Neuronal stem cell (in vitro differentiated cells): ENCODE data around the gene ATCAY.

Source experiments
- DNase-seq: peaks from one replicate; pipeline ENCODE4 v3.0.0-alpha.2; 2013; ENCODE audit warnings: low spot score
- H2AFZ ChIP-seq: one replicate; pipeline ENCODE4 v1.6.1; 2013; ENCODE audit warnings: mild to moderate bottlenecking, low read length, inconsistent platforms
- H2AK5ac ChIP-seq: 2 replicates; pipeline ENCODE4 v1.6.1; 2013; ENCODE audit warnings: low read depth, mild to moderate bottlenecking, inconsistent platforms, low read length, moderate library complexity, mixed read lengths
- H2BK120ac ChIP-seq: 2 replicates; pipeline ENCODE4 v1.6.1; 2013; ENCODE audit warnings: low read depth, mild to moderate bottlenecking, inconsistent platforms, low read length, moderate library complexity, mixed read lengths
- H2BK12ac ChIP-seq: one replicate; pipeline ENCODE4 v1.6.1; 2013; ENCODE audit warnings: low read length, inconsistent platforms
- H2BK15ac ChIP-seq: 2 replicates; pipeline ENCODE4 v1.6.1; 2013; ENCODE audit warnings: mild to moderate bottlenecking, low read length, inconsistent platforms, mixed read lengths
- H2BK5ac ChIP-seq: one replicate; pipeline ENCODE4 v1.6.1; 2013; ENCODE audit warnings: inconsistent platforms, mild to moderate bottlenecking, low read length, moderate library complexity
- H3K14ac ChIP-seq: one replicate; pipeline ENCODE4 v1.6.1; 2013; ENCODE audit warnings: low read length, inconsistent platforms
- H3K18ac ChIP-seq: 2 replicates; pipeline ENCODE4 v1.6.1; 2013; ENCODE audit warnings: low read length, inconsistent platforms
- H3K23ac ChIP-seq: 2 replicates; pipeline ENCODE4 v1.6.1; 2013; ENCODE audit warnings: low read depth, mild to moderate bottlenecking, mixed read lengths, low read length, inconsistent platforms; ENCODE audit not compliant: poor library complexity
- H3K27ac ChIP-seq: replicated peaks from 3 replicates; pipeline ENCODE4 v1.5.1; 2013; ENCODE audit warnings: low read length, inconsistent platforms
- H3K27me3 ChIP-seq, 3 experiments: 2 replicates each; pipeline ENCODE4 v1.6.1; 2013; ENCODE audit warnings: low read length in 3 of 3, mild to moderate bottlenecking in 2 of 3, inconsistent platforms in 1 of 3, low read depth in 1 of 3, mixed read lengths in 1 of 3, moderate library complexity in 1 of 3; ENCODE audit not compliant: control insufficient read depth in 3 of 3, insufficient read depth in 3 of 3
- H3K36me3 ChIP-seq, 2 donors: replicated peaks in 1 of 2; 2 replicates each; pipeline ENCODE4 v1.6.1; 2013; ENCODE audit warnings: low read length in 2 of 2; ENCODE audit not compliant: control insufficient read depth in 2 of 2, insufficient read depth in 2 of 2
- H3K4ac ChIP-seq: 2 replicates; pipeline ENCODE4 v1.6.1; 2013; ENCODE audit warnings: inconsistent platforms, mild to moderate bottlenecking, low read length, moderate library complexity
- H3K4me1 ChIP-seq, 2 donors: 1 replicate in 1 of 2; 2 replicates in 1 of 2; pipeline ENCODE4 v1.6.1; 2013; ENCODE audit warnings: low read length in 2 of 2, low read depth in 1 of 2; ENCODE audit not compliant: control insufficient read depth in 2 of 2, insufficient read depth in 1 of 2
- H3K4me2 ChIP-seq: one replicate; pipeline ENCODE4 v1.6.1; 2013; ENCODE audit warnings: mild to moderate bottlenecking, low read length, inconsistent platforms; ENCODE audit not compliant: insufficient read depth, poor library complexity, severe bottlenecking
- H3K4me3 ChIP-seq, 2 donors: 2 replicates each; pipeline ENCODE4 v1.5.1; 2013; ENCODE audit warnings: low read length in 2 of 2, mild to moderate bottlenecking in 2 of 2, inconsistent platforms in 1 of 2, moderate library complexity in 1 of 2
- H3K79me1 ChIP-seq: one replicate; pipeline ENCODE4 v1.6.1; 2013; ENCODE audit warnings: low read depth, mild to moderate bottlenecking, inconsistent platforms, low read length, moderate library complexity
- H3K9ac ChIP-seq: one replicate; pipeline ENCODE4 v1.6.1; 2013; ENCODE audit warnings: mild to moderate bottlenecking, low read depth, low read length, inconsistent platforms; ENCODE audit not compliant: poor library complexity
- H3K9me3 ChIP-seq, 2 donors: replicated peaks in 1 of 2; 2 replicates each; pipeline versions ENCODE3 to v1.6.1; 2013; ENCODE audit warnings: low read length in 2 of 2, mild to moderate bottlenecking in 2 of 2, inconsistent platforms in 1 of 2, low read depth in 1 of 2, mixed read lengths in 1 of 2, moderate library complexity in 1 of 2; ENCODE audit not compliant: control insufficient read depth in 2 of 2, insufficient read depth in 1 of 2
- H4K8ac ChIP-seq: one replicate; pipeline ENCODE4 v1.6.1; 2013; ENCODE audit warnings: low read depth, mild to moderate bottlenecking, inconsistent platforms, low read length, moderate library complexity
- H4K91ac ChIP-seq: one replicate; pipeline ENCODE4 v1.6.1; 2013; ENCODE audit warnings: low read length, low read depth, mild to moderate bottlenecking, inconsistent platforms; ENCODE audit not compliant: poor library complexity
- WGBS, 2 donors: extraction: QIAGEN DNeasy Blood & Tissue Kit; methylation state at CpG; one replicate each; pipeline ENCODE4 v1.1.7; 2013; ENCODE audit warnings: missing lambda C conversion rate in 2 of 2, mixed read lengths in 1 of 2; ENCODE audit not compliant: insufficient read length in 2 of 2, insufficient replicate concordance in 1 of 2; ENCODE audit errors: extremely low coverage in 2 of 2; 5-methylcytosine and 5-hydroxymethylcytosine counted together

The ATCAY gene

GRCh38 chr19:3916033-3916432 is 35.5 kb downstream of the ATCAY start:
- Histone ChIP-seq H3K4me2 (no peak overlapping the region), H3K4me1 (no peaks in the 10 kb centered on the region), H4K91ac (no peak overlapping the region), H3K23ac (no peak overlapping the region), H3K18ac (no peak overlapping the region), H4K8ac (no peak overlapping the region), H3K14ac (no peak overlapping the region), H2BK15ac (no peak overlapping the region), H2BK12ac (no peak overlapping the region), H3K27ac (no peak overlapping the region), H3K4me3 (no peak overlapping the region), H2BK5ac (no peak overlapping the region), H2BK120ac (no peak overlapping the region), H2AK5ac (no peak overlapping the region), H2AFZ (no peak overlapping the region), H3K9me3 (peaks cover 8 to 9% of the 10 kb centered on the region in 2 donors), H3K36me3 (peaks cover 18 to 20% of the 10 kb centered on the region in 2 donors), H3K27me3 (no peaks in the 10 kb centered on the region), H3K4ac (no peak overlapping the region), H3K9ac (no peak overlapping the region), H3K79me1 (no peaks in the 10 kb centered on the region)
- no peak for DNase-seq
- WGBS, 2 donors, result no CpG with 5 or more reads among the region's 5 CpGs

DNA sequence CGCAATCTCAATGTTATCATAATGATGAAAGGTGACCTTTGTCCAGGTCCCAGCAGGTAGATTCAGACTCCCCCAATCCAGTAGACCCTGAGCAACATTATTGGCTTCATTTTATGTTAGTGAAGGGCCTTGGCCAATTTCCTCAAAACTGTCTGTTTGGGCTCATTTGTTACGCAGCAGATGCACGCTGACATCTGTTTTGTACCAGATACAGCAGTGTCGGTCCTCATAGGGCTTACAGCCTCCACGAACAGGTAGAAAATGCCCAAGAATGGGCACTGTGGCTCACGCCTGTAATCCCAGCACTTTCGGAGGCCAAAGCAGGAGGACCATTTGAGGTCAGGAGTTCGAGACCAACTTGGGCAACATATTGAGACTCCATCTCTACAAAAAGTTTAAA is 39.3 kb downstream of the ATCAY start:
- WGBS, 2 donors, result no CpG with 5 or more reads among the region's 8 CpGs
- no peaks in the 10 kb centered on the region for H3K27me3 ChIP-seq
- H2AK5ac ChIP-seq, result no peak overlapping the region
- no peak overlapping the region for H3K18ac ChIP-seq
- H3K9ac ChIP-seq, result no peak overlapping the region
- H3K9me3 ChIP-seq, result peaks cover 8 to 9% of the 10 kb centered on the region in 2 donors
- H3K4me2 ChIP-seq, result no peak overlapping the region
- H3K14ac ChIP-seq, result no peak overlapping the region
- H3K4ac ChIP-seq, result no peak overlapping the region
- DNase-seq, result no peak
- no peak overlapping the region for H2BK5ac ChIP-seq
- no peaks in the 10 kb centered on the region for H3K4me1 ChIP-seq
- no peak overlapping the region for H2BK12ac ChIP-seq
- H2BK15ac ChIP-seq, result no peak overlapping the region
- H3K27ac ChIP-seq, result no peak overlapping the region
- no peak overlapping the region for H2AFZ ChIP-seq
- peaks cover 16 to 20% of the 10 kb centered on the region in 2 donors for H3K36me3 ChIP-seq
- H4K8ac ChIP-seq, result no peak overlapping the region
- no peak overlapping the region for H3K4me3 ChIP-seq
- H2BK120ac ChIP-seq, result peak overlapping the region; percentile 41
- H3K23ac ChIP-seq, result no peak overlapping the region
- no peak overlapping the region for H4K91ac ChIP-seq
- H3K79me1 ChIP-seq, result no peaks in the 10 kb centered on the region

DNA sequence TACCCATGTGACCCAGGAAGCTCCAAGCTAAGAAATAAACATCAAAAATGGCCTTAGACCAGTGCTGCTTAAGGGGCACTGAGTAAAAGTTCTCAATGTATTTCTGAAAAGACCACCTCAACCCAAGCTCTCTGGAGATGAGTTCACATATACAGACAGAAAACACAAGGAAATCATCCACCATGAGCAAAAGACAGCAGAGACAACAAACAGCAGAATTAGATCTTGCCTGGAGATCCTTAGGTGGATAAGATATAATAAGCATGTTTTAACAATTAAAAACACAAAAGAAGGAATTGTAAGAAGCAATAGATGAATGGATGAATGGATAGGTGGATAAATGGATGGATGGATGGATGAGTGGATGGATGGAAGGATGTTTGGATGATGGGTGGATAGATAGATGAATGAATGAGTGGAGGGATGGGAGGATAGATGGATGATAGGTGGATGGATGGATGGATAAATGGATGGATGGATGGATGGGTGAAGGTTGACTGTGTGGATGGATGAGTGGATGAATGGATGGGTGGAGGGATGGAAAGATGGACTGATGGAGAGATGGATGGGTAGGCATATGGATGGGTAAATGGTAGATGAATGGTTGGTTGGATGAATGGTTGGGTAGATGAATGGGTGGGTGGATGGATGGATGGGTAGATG is 42.7 kb downstream of the ATCAY start:
- H3K9ac ChIP-seq, result no peak overlapping the region
- H3K36me3 ChIP-seq, result peaks cover 14 to 20% of the 10 kb centered on the region in 2 donors
- H2AK5ac ChIP-seq, result no peak overlapping the region
- H3K79me1 ChIP-seq, result peaks cover under 1% of the 10 kb centered on the region
- no peaks in the 10 kb centered on the region for H3K27me3 ChIP-seq
- no peak overlapping the region for H4K8ac ChIP-seq
- H2BK120ac ChIP-seq, result no peak overlapping the region
- H3K27ac ChIP-seq, result no peak overlapping the region
- no peak overlapping the region for H4K91ac ChIP-seq
- peaks cover 5% of the 10 kb centered on the region in 2 donors for H3K9me3 ChIP-seq
- no peak overlapping the region for H3K4me2 ChIP-seq
- no peak overlapping the region for H3K23ac ChIP-seq
- no peak overlapping the region for H2AFZ ChIP-seq
- H2BK15ac ChIP-seq, result no peak overlapping the region
- no peak overlapping the region for H3K4ac ChIP-seq
- no peak overlapping the region for H3K18ac ChIP-seq
- no peak overlapping the region for H2BK5ac ChIP-seq
- no peak overlapping the region for H3K14ac ChIP-seq
- no peak for DNase-seq
- no peak overlapping the region for H3K4me3 ChIP-seq
- H2BK12ac ChIP-seq, result no peak overlapping the region
- H3K4me1 ChIP-seq, result no peaks in the 10 kb centered on the region

- Histone ChIP-seq H2AK5ac (no peak overlapping the region), H4K91ac (no peak overlapping the region), H3K27me3 (no peaks in the 10 kb centered on the region), H3K18ac (no peak overlapping the region), H3K4me2 (no peak overlapping the region), H3K4me3 (no peak overlapping the region), H3K9ac (no peak overlapping the region), H3K4me1 (no peaks in the 10 kb centered on the region), H2BK12ac (no peak overlapping the region), H3K27ac (no peak overlapping the region), H2BK120ac (no peak overlapping the region), H3K9me3 (peaks cover 3 to 5% of the 10 kb centered on the region in 2 donors), H3K4ac (no peak overlapping the region), H3K79me1 (peaks cover 2% of the 10 kb centered on the region), H2BK5ac (no peak overlapping the region), H3K23ac (no peak overlapping the region), H2AFZ (no peak overlapping the region), H4K8ac (no peak overlapping the region), H3K14ac (no peak overlapping the region), H2BK15ac (no peak overlapping the region), H3K36me3 (peaks cover 14 to 16% of the 10 kb centered on the region in 2 donors)
- WGBS, 2 donors, result no CpG with 5 or more reads among the region's 1 CpG
- DNase-seq, result no peak
These were observed 43.4 kb downstream of the ATCAY start for GRCh38 chr19:3923912-3924311.
